ENCODE results near the gene TMEM145. TPM values are rescaled to one million over a fixed set of nuclear protein-coding genes. Genes with fewer than 3 reads are reported as not detected.

The TMEM145 gene
- polyA plus RNA-seq, 1 donor from 2014 or later: 30.9 TPM

DNA sequence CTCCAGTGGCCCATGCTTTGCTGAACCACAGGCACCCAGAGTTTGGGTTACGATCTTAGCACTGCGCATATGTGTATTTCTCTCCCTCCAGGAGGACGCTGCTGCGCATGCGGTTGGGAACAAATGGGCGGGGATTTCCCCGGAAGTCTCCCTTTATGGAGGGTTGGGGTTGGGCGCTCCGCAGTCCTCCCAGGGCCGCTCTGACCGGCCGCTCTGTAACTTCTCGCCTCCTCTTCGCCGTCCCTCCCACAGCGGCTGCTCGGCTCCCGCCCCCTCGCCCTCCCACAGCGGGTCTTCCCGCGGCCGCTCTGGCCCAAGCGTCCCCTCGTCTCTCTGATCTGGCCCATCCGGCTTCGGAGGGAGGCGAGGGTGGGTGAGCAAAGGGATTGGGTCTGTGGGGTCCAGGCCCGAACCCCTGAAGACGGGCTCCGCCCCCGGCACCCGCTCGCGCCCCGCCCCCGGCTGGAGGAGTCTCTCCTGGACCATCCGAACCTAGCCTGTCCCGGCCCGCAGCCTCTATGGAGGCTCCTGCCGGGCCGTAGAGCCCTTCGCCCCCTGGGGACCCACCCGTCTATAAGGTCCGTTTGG is 12.3 kb downstream of the TMEM145 start, which contains the start of gene MEGF8:
Gene MEGF8 (plus strand): TSS at position 328 of the 588 bp plus-strand sequence. CDS start 609 bp downstream, outside the sequence.
- H3K27ac ChIP-seq (ENCODE audit: low read length): peak within 1 kb of the TSS; percentile 76
- H3K4me2 ChIP-seq (ENCODE audit: low read length): peak within 1 kb of the TSS; percentile 95
- peak within 1 kb of the TSS; percentile 93 for H3K4me3 ChIP-seq (ENCODE audit: low read length)
- H3K9me3 ChIP-seq (ENCODE audit: low read length): no peaks in the 10 kb centered on the region
- peaks cover 32% of the 10 kb centered on the region for H3K27me3 ChIP-seq (ENCODE audit: insufficient read depth, low read depth, low read length)
- no peaks in the 10 kb centered on the region for H3F3A ChIP-seq (ENCODE audit: insufficient read depth, low read length, poor library complexity, severe bottlenecking)
- H4K20me1 ChIP-seq (ENCODE audit: insufficient read depth): no peaks in the 10 kb centered on the region
- peak; percentile 88 for TF ChIP-seq POLR2AphosphoS5 (IDR thresholded peaks at IDR 0.05)
- peak; percentile 21 for TF ChIP-seq SMC3 (conservative IDR thresholded peaks at IDR 0.05; ENCODE audit: poor library complexity)
- peak; percentile 86 for TF ChIP-seq RAD21 (conservative IDR thresholded peaks at IDR 0.05)
- no peak for TF ChIP-seq TAF1 (IDR thresholded peaks at IDR 0.05; ENCODE audit: low read depth)
- TF ChIP-seq, protein P1, sequence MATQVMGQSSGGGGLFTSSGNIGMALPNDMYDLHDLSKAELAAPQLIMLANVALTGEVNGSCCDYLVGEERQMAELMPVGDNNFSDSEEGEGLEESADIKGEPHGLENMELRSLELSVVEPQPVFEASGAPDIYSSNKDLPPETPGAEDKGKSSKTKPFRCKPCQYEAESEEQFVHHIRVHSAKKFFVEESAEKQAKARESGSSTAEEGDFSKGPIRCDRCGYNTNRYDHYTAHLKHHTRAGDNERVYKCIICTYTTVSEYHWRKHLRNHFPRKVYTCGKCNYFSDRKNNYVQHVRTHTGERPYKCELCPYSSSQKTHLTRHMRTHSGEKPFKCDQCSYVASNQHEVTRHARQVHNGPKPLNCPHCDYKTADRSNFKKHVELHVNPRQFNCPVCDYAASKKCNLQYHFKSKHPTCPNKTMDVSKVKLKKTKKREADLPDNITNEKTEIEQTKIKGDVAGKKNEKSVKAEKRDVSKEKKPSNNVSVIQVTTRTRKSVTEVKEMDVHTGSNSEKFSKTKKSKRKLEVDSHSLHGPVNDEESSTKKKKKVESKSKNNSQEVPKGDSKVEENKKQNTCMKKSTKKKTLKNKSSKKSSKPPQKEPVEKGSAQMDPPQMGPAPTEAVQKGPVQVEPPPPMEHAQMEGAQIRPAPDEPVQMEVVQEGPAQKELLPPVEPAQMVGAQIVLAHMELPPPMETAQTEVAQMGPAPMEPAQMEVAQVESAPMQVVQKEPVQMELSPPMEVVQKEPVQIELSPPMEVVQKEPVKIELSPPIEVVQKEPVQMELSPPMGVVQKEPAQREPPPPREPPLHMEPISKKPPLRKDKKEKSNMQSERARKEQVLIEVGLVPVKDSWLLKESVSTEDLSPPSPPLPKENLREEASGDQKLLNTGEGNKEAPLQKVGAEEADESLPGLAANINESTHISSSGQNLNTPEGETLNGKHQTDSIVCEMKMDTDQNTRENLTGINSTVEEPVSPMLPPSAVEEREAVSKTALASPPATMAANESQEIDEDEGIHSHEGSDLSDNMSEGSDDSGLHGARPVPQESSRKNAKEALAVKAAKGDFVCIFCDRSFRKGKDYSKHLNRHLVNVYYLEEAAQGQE (IDR thresholded peaks at IDR 0.05; ENCODE audit: borderline replicate concordance): no peak
- TF ChIP-seq, protein P2, sequence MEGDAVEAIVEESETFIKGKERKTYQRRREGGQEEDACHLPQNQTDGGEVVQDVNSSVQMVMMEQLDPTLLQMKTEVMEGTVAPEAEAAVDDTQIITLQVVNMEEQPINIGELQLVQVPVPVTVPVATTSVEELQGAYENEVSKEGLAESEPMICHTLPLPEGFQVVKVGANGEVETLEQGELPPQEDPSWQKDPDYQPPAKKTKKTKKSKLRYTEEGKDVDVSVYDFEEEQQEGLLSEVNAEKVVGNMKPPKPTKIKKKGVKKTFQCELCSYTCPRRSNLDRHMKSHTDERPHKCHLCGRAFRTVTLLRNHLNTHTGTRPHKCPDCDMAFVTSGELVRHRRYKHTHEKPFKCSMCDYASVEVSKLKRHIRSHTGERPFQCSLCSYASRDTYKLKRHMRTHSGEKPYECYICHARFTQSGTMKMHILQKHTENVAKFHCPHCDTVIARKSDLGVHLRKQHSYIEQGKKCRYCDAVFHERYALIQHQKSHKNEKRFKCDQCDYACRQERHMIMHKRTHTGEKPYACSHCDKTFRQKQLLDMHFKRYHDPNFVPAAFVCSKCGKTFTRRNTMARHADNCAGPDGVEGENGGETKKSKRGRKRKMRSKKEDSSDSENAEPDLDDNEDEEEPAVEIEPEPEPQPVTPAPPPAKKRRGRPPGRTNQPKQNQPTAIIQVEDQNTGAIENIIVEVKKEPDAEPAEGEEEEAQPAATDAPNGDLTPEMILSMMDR (IDR thresholded peaks at IDR 0.05; ENCODE audit: poor library complexity, severe bottlenecking): no peak
- peak; percentile 54 for TF ChIP-seq MXI1 (conservative IDR thresholded peaks at IDR 0.05; ENCODE audit: poor library complexity, severe bottlenecking)
- TF ChIP-seq EP300 (conservative IDR thresholded peaks at IDR 0.05; ENCODE audit: poor library complexity, severe bottlenecking): no peak
- TF ChIP-seq EZH2 (IDR thresholded peaks at IDR 0.05; ENCODE audit: borderline replicate concordance, insufficient read depth, low read length, poor library complexity, severe bottlenecking): no peak
- H2AFZ ChIP-seq (ENCODE audit: low read depth, low read length): peak within 1 kb of the TSS; percentile 74
- H3K9ac ChIP-seq (ENCODE audit: low read length): peak within 1 kb of the TSS; percentile 95
- H3K36me3 ChIP-seq (ENCODE audit: insufficient read depth, low read length): no peaks in the 10 kb centered on the region
- peaks cover 40% of the 10 kb centered on the region for H3K79me2 ChIP-seq (replicated peaks; ENCODE audit: insufficient read depth, low read length)
- no peaks in the 10 kb centered on the region for H3K9me2 ChIP-seq (ENCODE audit: insufficient read depth, low read length)

DNA sequence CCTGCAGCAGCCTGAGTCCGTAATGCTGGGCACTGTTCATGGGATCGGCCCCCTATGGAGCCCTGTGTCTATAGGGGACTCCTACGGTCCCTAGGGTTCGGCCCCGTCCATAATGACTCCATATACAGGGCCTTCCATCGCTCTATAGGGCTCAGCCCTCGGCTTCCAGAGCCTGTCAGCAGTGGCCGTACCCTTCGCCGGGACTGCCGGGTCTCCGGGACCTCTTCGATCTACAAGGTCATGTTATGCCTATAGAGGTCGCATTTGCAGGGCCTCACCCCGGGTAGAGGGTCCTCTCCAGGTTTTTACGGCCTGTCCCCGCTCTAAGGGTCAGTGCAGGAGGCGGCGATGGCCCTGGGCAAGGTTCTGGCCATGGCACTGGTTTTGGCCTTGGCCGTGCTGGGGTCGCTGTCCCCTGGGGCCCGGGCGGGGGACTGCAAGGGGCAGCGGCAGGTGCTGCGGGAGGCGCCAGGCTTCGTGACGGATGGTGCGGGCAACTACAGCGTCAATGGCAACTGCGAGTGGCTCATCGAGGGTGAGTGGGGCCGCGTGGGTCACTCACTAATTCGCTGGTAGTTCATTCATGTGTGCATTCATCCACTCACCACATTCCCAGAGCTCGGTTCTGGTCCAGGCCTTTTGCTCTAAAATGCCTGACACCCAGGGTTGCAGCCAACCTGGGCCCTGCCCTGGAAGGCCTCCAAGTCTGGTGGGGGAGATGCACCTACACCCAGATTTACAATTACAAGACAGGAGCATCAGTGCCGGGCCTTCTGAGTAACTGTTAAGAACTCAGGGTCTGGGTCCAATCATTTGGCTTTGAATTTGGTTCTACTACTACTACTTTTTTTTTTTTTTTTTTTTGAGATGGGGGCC is 13.0 kb downstream of the TMEM145 start:
- H3K9me3 ChIP-seq (ENCODE audit: low read length): no peaks in the 10 kb centered on the region
- H3F3A ChIP-seq (ENCODE audit: insufficient read depth, low read length, poor library complexity, severe bottlenecking): no peaks in the 10 kb centered on the region
- H3K9me2 ChIP-seq (ENCODE audit: insufficient read depth, low read length): no peaks in the 10 kb centered on the region
- no peaks in the 10 kb centered on the region for H3K36me3 ChIP-seq (ENCODE audit: insufficient read depth, low read length)
- H2AFZ ChIP-seq (ENCODE audit: low read depth, low read length): peak overlapping the region; percentile 74
- H3K9ac ChIP-seq (ENCODE audit: low read length): peak overlapping the region; percentile 95
- H3K4me2 ChIP-seq (ENCODE audit: low read length): peak overlapping the region; percentile 95
- H3K27ac ChIP-seq (ENCODE audit: low read length): peak overlapping the region; percentile 76
- TF ChIP-seq, protein P2 (IDR thresholded peaks at IDR 0.05; ENCODE audit: poor library complexity, severe bottlenecking): peak; percentile 49
- TF ChIP-seq RAD21 (conservative IDR thresholded peaks at IDR 0.05) (no peak), TAF1 (IDR thresholded peaks at IDR 0.05; ENCODE audit: low read depth) (peak; percentile 8)
- H4K20me1 ChIP-seq (ENCODE audit: insufficient read depth): no peaks in the 10 kb centered on the region
- H3K79me2 ChIP-seq (replicated peaks; ENCODE audit: insufficient read depth, low read length): peaks cover 40% of the 10 kb centered on the region
- H3K27me3 ChIP-seq (ENCODE audit: insufficient read depth, low read depth, low read length): peaks cover 32% of the 10 kb centered on the region
- H3K4me3 ChIP-seq (ENCODE audit: low read length): peak overlapping the region; percentile 93
